ENCODE data around the gene PDE3A.

GRCh38 chr12:20588042-20588441, 219.7 kb downstream of the PDE3A start:
- no peak for TF ChIP-seq CTCF (conservative IDR thresholded peaks at IDR 0.05; ENCODE audit: low read length)
- TF ChIP-seq EZH2phosphoT487 (IDR thresholded peaks at IDR 0.05; ENCODE audit: borderline replicate concordance): no peak

Measured in Loucy (cell line).